Mucosa of stomach (tissue), 1 donor: Measurements from ENCODE around the gene LYVE1.

Experiments
- H3K27me3 ChIP-seq: one replicate; pipeline ENCODE4 v1.7.0; 2013; ENCODE audit warnings: mild to moderate bottlenecking, low read length; ENCODE audit not compliant: control insufficient read depth, insufficient read depth
- H3K36me3 ChIP-seq: one replicate; pipeline ENCODE4 v1.7.0; 2013; ENCODE audit warnings: low read length; ENCODE audit not compliant: control insufficient read depth, insufficient read depth
- H3K4me1 ChIP-seq: one replicate; pipeline ENCODE4 v1.7.0; 2013; ENCODE audit warnings: mild to moderate bottlenecking, low read length; ENCODE audit not compliant: control insufficient read depth, insufficient read depth
- H3K4me3 ChIP-seq: one replicate; pipeline ENCODE4 v1.7.0; 2013; ENCODE audit warnings: low read length
- H3K9ac ChIP-seq: one replicate; pipeline ENCODE4 v1.7.0; 2013; ENCODE audit warnings: mild to moderate bottlenecking, low read length, moderate library complexity
- H3K9me3 ChIP-seq: one replicate; pipeline ENCODE4 v1.7.0; 2013; ENCODE audit warnings: mild to moderate bottlenecking, low read length, moderate library complexity; ENCODE audit not compliant: control insufficient read depth
- donor health status: Pancreatic carcinoma.

LYVE1 gene

GRCh38 chr11:10566257-10566957 lies 2.1 kb downstream of the LYVE1 start:
- no peaks in the 10 kb centered on the region for H3K27me3 ChIP-seq
- H3K9me3 ChIP-seq: no peaks in the 10 kb centered on the region

GRCh38 chr11:10565493-10565892 lies 3.0 kb downstream of the LYVE1 start:
- no peak overlapping the region for H3K9ac ChIP-seq
- H3K27me3 ChIP-seq: no peaks in the 10 kb centered on the region
- no peak overlapping the region for H3K4me3 ChIP-seq
- H3K4me1 ChIP-seq: no peaks in the 10 kb centered on the region
- no peaks in the 10 kb centered on the region for H3K9me3 ChIP-seq
- H3K36me3 ChIP-seq: no peaks in the 10 kb centered on the region

More at GRCh38 chr11:10566257-10566957, 2.1 kb downstream of the LYVE1 start:
- Histone ChIP-seq H3K4me1 (no peaks in the 10 kb centered on the region), H3K9ac (no peak overlapping the region), H3K4me3 (no peak overlapping the region), H3K36me3 (no peaks in the 10 kb centered on the region)

- Histone ChIP-seq H3K36me3 (no peaks in the 10 kb centered on the region), H3K9me3 (no peaks in the 10 kb centered on the region), H3K4me3 (no peak overlapping the region), H3K9ac (no peak overlapping the region), H3K27me3 (no peaks in the 10 kb centered on the region), H3K4me1 (no peaks in the 10 kb centered on the region)
Observed at GRCh38 chr11:10564696-10565318, 3.7 kb downstream of the LYVE1 start.

- H3K9ac ChIP-seq: no peak overlapping the region
- no peaks in the 10 kb centered on the region for H3K4me1 ChIP-seq
- H3K4me3 ChIP-seq: no peak overlapping the region
- H3K27me3 ChIP-seq: no peaks in the 10 kb centered on the region
- H3K9me3 ChIP-seq: no peaks in the 10 kb centered on the region
- no peaks in the 10 kb centered on the region for H3K36me3 ChIP-seq
Observed at GRCh38 chr11:10564030-10564429, 4.4 kb downstream of the LYVE1 start.

- no peaks in the 10 kb centered on the region for H3K9me3 ChIP-seq
- no peak overlapping the region for H3K4me3 ChIP-seq
- no peaks in the 10 kb centered on the region for H3K36me3 ChIP-seq
- no peaks in the 10 kb centered on the region for H3K27me3 ChIP-seq
- no peaks in the 10 kb centered on the region for H3K4me1 ChIP-seq
- no peak overlapping the region for H3K9ac ChIP-seq
Observed at GRCh38 chr11:10561947-10562346, 6.5 kb downstream of the LYVE1 start.

GRCh38 chr11:10561043-10561818 lies 7.2 kb downstream of the LYVE1 start:
- no peak overlapping the region for H3K9ac ChIP-seq
- H3K4me3 ChIP-seq: no peak overlapping the region
- H3K9me3 ChIP-seq: no peaks in the 10 kb centered on the region
- no peaks in the 10 kb centered on the region for H3K4me1 ChIP-seq
- no peaks in the 10 kb centered on the region for H3K36me3 ChIP-seq
- no peaks in the 10 kb centered on the region for H3K27me3 ChIP-seq

GRCh38 chr11:10558288-10558687 lies 10.2 kb downstream of the LYVE1 start:
- Histone ChIP-seq H3K27me3 (no peaks in the 10 kb centered on the region), H3K36me3 (no peaks in the 10 kb centered on the region), H3K4me3 (no peak overlapping the region), H3K4me1 (no peaks in the 10 kb centered on the region), H3K9me3 (no peaks in the 10 kb centered on the region), H3K9ac (no peak overlapping the region)

- no peaks in the 10 kb centered on the region for H3K4me1 ChIP-seq
- no peaks in the 10 kb centered on the region for H3K27me3 ChIP-seq
- H3K9ac ChIP-seq: no peak overlapping the region
- no peaks in the 10 kb centered on the region for H3K36me3 ChIP-seq
- no peak overlapping the region for H3K4me3 ChIP-seq
- H3K9me3 ChIP-seq: peaks cover 3% of the 10 kb centered on the region
Observed at GRCh38 chr11:10556590-10556989, 11.9 kb downstream of the LYVE1 start.

- Histone ChIP-seq H3K36me3 (no peaks in the 10 kb centered on the region), H3K9me3 (peaks cover 3% of the 10 kb centered on the region), H3K9ac (no peak overlapping the region), H3K27me3 (no peaks in the 10 kb centered on the region), H3K4me3 (no peak overlapping the region), H3K4me1 (no peaks in the 10 kb centered on the region)
Observed at GRCh38 chr11:10551845-10552352, 16.6 kb downstream of the LYVE1 start.

GRCh38 chr11:10551290-10551592 lies 17.2 kb downstream of the LYVE1 start:
- no peaks in the 10 kb centered on the region for H3K36me3 ChIP-seq
- H3K27me3 ChIP-seq: no peaks in the 10 kb centered on the region
- H3K9me3 ChIP-seq: peaks cover 3% of the 10 kb centered on the region
- H3K4me1 ChIP-seq: no peaks in the 10 kb centered on the region
- H3K4me3 ChIP-seq: no peak overlapping the region
- no peak overlapping the region for H3K9ac ChIP-seq

GRCh38 chr11:10550503-10551289 lies 17.8 kb downstream of the LYVE1 start:
- no peak overlapping the region for H3K4me3 ChIP-seq
- no peak overlapping the region for H3K9ac ChIP-seq
- H3K27me3 ChIP-seq: no peaks in the 10 kb centered on the region

More at GRCh38 chr11:10550503-10551289, 17.8 kb downstream of the LYVE1 start:
- H3K36me3 ChIP-seq: no peaks in the 10 kb centered on the region
- no peaks in the 10 kb centered on the region for H3K4me1 ChIP-seq
- peaks cover 3% of the 10 kb centered on the region for H3K9me3 ChIP-seq
